SK-N-MC (cell line): Measurements from ENCODE around the gene ING4.

Source experiments
- DNase-seq: peaks from one replicate; pipeline ENCODE4 v3.0.0-alpha.2; 2011; ENCODE audit warnings: low read depth, low spot score
- H3K27ac ChIP-seq: fragments of 200-600 bp; sonication (generic); 2 replicates; pipeline ENCODE4 v1.5.1; 2016; ENCODE audit warnings: mixed run types
- H3K36me3 ChIP-seq: fragments of 200-600 bp; sonication (generic); 2 replicates; pipeline ENCODE4 v1.6.1; 2017; ENCODE audit warnings: antibody characterized with exemption, low read length, mixed read lengths; ENCODE audit not compliant: insufficient read depth
- H3K4me3 ChIP-seq: fragments of 200-600 bp; sonication (generic); 2 replicates; pipeline ENCODE4 v1.5.1; 2016
- H3K9ac ChIP-seq: fragments of 200-600 bp; sonication (generic); 2 replicates; pipeline ENCODE4 v1.8.0; 2017; ENCODE audit warnings: mixed run types, mixed read lengths; ENCODE audit not compliant: insufficient read length
- H3K9me3 ChIP-seq: fragments of 200-600 bp; sonication (generic); 2 replicates; pipeline ENCODE4 v1.6.1; 2017; ENCODE audit warnings: low read depth, mild to moderate bottlenecking, antibody characterized with exemption, low read length, moderate library complexity, mixed read lengths
- EZH2 ChIP-seq: fragments of 200-600 bp; sonication (generic); IDR thresholded peaks from one replicate; pipeline ENCODE4 v1.6.1; 2017; ENCODE audit warnings: antibody characterized with exemption
- FOXP2 ChIP-seq: optimal IDR thresholded peaks from 2 replicates; pipeline ENCODE3; 2011; ENCODE audit warnings: mild to moderate bottlenecking, moderate library complexity; ENCODE audit not compliant: insufficient read depth; ENCODE audit errors: extremely low read length, control extremely low read depth
- POLR2AphosphoS5 ChIP-seq: IDR thresholded peaks from 2 replicates; pipeline ENCODE4 v1.6.1; 2012; ENCODE audit warnings: mild to moderate bottlenecking, low read depth, low read length, borderline replicate concordance

Gene ING4

DNA sequence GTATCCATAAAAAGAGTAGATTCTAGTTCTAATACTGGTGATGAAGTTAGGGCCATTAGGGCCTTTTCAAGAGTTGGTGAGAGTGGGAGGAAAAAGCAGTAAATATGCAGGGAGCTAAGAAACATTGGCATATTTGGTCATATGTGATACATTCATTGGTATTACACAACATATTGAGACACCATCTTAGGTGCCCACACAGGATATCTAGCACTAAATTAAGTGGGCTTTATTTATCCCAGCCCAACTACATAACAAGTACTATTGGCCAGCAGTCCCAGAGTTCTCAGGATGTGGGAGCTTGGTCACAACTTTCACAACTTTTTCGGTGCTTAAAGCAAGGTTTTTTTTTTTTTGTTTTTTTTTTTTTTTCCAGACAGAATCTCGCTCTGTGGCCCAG is 2.0 kb upstream of the ING4 start:
- TF ChIP-seq POLR2AphosphoS5 (no peak; the same call in 1 of the 2 replicates), FOXP2 (no peak), EZH2 (no peak)
- Histone ChIP-seq H3K36me3 (peaks cover 38% of the 10 kb centered on the region), H3K9me3 (no peaks in the 10 kb centered on the region), H3K9ac (no peak overlapping the region), H3K4me3 (no peak overlapping the region), H3K27ac (0 out of 2 replicates have a peak overlapping the region, but pooled peaks have one; percentile 12)
- DNase-seq: no peak

DNA sequence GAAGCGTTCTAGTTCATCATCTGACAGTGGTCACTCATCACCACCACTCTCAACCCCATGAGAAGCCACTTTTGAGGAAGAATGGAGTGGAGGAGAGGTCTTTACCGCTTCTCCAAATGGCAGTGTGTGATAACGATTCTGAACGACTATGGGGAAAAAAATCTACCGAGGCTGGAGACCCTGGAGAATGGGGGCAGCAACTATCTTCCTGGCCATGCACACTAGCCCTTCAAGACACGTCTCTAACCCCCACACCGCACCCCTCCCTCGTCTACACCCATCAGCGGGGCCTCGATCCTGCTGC is 365 bp downstream of the ING4 start:
- H3K36me3 ChIP-seq: peaks cover 15% of the 10 kb centered on the region
- peak overlapping the region; percentile 87 for H3K4me3 ChIP-seq
- peak overlapping the region; percentile 55; the same call in 1 of the 2 replicates for H3K27ac ChIP-seq
- peak overlapping the region; percentile 85 for H3K9ac ChIP-seq
- TF ChIP-seq FOXP2: no peak
- no peak for DNase-seq
- no peaks in the 10 kb centered on the region for H3K9me3 ChIP-seq

DNA sequence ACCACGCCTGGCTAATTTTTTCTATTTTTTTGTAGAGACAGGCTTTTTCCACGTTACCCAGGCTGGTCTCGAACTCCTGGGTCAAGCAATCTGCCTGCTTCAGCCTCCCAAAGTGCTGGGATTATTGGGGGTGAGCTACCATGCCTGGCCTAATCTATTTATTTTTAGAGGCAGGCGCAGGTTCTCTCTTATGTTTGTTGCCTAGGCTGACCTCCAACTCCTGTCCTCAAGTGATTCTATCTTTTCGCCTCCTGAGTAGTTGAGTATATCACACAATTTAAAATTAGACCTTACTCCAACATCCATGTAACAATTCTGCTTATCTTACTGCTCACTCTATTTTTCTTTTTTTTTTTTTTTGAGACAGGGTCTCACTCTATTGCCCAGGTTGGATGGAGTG is 8.9 kb downstream of the ING4 start:
- Histone ChIP-seq H3K27ac (no peak overlapping the region), H3K36me3 (peaks cover 17% of the 10 kb centered on the region; the same call in 1 of the 2 replicates), H3K4me3 (no peak overlapping the region), H3K9me3 (no peaks in the 10 kb centered on the region), H3K9ac (no peak overlapping the region)
- no peak for DNase-seq
- TF ChIP-seq FOXP2 (no peak), EZH2 (no peak), POLR2AphosphoS5 (no peak)

DNA sequence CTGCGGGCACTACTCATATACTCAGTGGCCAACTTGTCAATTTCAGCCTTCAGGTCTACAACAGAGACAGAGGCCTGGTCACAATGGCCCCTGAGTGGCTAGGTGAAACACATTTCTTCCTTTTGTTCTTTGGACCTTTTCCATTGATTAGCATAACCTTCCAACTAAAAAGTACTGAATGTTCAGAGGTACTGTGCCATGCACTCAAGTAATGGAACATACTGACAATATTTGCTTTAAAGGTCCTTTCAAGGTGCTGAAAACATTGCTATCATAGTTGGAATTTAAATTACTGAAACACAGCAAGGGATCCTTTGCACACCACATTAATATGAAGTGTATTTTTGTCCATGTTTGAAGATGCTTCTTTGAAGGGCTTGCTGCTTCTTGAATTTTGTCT is 9.6 kb downstream of the ING4 start:
- DNase-seq: no peak
- no peak overlapping the region for H3K9ac ChIP-seq
- H3K27ac ChIP-seq: no peak overlapping the region
- no peak overlapping the region for H3K4me3 ChIP-seq
- H3K9me3 ChIP-seq: no peaks in the 10 kb centered on the region
- TF ChIP-seq FOXP2 (no peak), EZH2 (no peak), POLR2AphosphoS5 (no peak)
- H3K36me3 ChIP-seq: peaks cover 17% of the 10 kb centered on the region; the same call in 1 of the 2 replicates

DNA sequence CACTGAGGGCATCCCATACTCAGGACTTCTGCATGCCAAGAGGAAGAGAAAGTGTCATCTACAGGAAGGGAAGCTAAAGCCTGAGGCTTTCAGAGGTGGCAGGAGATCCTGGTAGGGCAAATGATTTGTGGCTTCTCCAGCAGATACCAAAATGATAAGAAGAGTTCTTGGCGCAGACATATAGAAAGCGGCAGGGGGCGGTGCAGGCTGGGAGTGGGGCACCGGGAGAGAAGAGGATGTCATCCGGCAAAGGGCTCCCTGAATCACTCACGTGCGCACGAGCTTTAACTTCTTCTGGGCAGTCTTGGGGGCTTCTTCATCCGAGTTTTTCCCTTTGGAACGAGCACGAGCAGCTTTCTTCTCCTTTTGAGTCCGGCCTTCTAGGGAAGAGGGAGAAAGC is 10.5 kb downstream of the ING4 start:
- no peak overlapping the region for H3K9ac ChIP-seq
- DNase-seq: no peak
- no peaks in the 10 kb centered on the region for H3K9me3 ChIP-seq
- no peak overlapping the region for H3K4me3 ChIP-seq
- peaks cover 17% of the 10 kb centered on the region; the same call in 1 of the 2 replicates for H3K36me3 ChIP-seq
- no peak for TF ChIP-seq EZH2
- no peak for TF ChIP-seq POLR2AphosphoS5
- TF ChIP-seq FOXP2: no peak
- H3K27ac ChIP-seq: no peak overlapping the region

- H3K27ac ChIP-seq: no peak overlapping the region
- no peak overlapping the region for H3K4me3 ChIP-seq
- no peak for TF ChIP-seq FOXP2
- TF ChIP-seq POLR2AphosphoS5: no peak
- no peak for TF ChIP-seq EZH2
- H3K9ac ChIP-seq: no peak overlapping the region
- H3K9me3 ChIP-seq: no peaks in the 10 kb centered on the region
- DNase-seq: no peak
- peaks cover 17% of the 10 kb centered on the region; the same call in 1 of the 2 replicates for H3K36me3 ChIP-seq
Measured at GRCh38 chr12:6650832-6651231, 12.1 kb downstream of the ING4 start.

DNA sequence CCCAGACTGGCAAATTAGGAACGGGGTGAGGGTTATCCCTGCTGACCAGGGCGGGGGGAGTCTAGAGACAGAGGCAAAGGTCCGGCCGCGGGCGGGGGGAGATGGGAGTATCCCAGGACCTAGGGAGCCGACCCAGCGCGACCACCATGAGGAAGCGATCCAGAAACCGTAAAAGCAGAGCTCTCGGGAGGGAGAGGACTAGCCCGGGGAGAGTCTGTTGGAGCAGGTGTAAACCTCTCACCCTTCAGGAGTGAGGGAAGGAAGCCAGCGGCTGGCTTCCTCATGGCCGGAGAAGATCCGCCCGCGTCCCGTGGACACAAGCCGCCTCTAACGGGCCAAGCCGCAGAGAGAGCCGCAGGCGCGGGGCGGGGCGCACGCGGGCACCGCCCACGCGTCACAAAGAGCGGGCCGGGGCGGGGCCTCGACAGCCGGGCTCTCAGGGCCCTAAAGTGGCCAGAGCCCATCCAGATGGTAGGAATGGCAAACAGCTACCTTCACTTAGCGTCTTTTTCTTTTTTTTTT is 15.8 kb downstream of the ING4 start, which contains the start of gene ACRBP:
ACRBP (minus strand) TSS at position 350 of the 522 bp plus-strand sequence; CDS start at position 284, 66 bp downstream.
- TF ChIP-seq POLR2AphosphoS5: no peak
- TF ChIP-seq FOXP2: no peak
- no peak for TF ChIP-seq EZH2
- no peak within 1 kb of the TSS for H3K27ac ChIP-seq
- peaks cover 11% of the 10 kb centered on the region; the same call in 1 of the 2 replicates for H3K36me3 ChIP-seq
- no peak for DNase-seq
- no peaks in the 10 kb centered on the region for H3K9me3 ChIP-seq
- no peak within 1 kb of the TSS for H3K4me3 ChIP-seq
- no peak within 1 kb of the TSS for H3K9ac ChIP-seq

DNA sequence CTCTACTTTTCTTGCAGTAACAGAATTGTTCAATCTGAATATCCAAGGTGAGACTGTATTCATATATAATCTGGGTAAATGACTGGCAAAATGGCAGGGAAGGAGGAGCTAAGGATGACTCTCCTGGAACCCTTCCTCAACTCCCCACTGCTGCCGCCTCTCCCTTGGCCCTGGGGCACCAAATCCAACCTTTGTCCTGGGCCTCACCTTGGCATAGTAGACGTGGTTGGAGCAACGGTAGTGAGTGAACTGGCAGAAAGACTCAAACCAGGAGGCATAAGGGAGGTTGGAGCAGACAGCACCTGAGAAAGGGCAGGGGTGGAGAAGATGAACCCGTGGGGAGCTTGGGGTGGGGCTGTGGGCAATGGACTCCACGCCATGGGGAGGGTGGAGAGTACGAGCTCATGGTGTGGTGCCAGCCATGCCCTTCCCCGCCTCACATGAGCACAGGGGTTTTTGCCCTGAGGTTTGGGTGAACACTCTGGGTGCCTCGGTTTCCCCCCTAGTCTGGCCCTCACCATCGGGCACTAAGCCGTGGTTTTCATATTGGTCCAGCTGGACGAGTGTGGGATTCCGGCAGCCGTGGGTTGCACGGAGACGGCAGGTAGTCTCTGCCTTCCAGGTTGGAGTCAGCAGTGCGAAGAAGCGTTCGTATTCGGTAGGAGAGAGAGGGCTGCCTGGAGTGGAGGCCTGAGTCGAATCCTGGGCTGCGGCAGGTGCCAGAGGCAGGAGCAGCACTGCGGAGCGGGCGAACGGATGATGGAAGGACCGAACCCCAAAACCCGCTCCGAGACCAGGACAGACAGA is 16.4 kb downstream of the ING4 start:
- DNase-seq: no peak
- Histone ChIP-seq H3K27ac (no peak overlapping the region), H3K4me3 (no peak overlapping the region), H3K9me3 (no peaks in the 10 kb centered on the region), H3K9ac (no peak overlapping the region), H3K36me3 (peaks cover 10% of the 10 kb centered on the region; the same call in 1 of the 2 replicates)
- TF ChIP-seq FOXP2: no peak
- TF ChIP-seq POLR2AphosphoS5: no peak
- TF ChIP-seq EZH2: no peak
